ENCODE measurements around the gene PSMB5.

PSMB5 gene

DNA sequence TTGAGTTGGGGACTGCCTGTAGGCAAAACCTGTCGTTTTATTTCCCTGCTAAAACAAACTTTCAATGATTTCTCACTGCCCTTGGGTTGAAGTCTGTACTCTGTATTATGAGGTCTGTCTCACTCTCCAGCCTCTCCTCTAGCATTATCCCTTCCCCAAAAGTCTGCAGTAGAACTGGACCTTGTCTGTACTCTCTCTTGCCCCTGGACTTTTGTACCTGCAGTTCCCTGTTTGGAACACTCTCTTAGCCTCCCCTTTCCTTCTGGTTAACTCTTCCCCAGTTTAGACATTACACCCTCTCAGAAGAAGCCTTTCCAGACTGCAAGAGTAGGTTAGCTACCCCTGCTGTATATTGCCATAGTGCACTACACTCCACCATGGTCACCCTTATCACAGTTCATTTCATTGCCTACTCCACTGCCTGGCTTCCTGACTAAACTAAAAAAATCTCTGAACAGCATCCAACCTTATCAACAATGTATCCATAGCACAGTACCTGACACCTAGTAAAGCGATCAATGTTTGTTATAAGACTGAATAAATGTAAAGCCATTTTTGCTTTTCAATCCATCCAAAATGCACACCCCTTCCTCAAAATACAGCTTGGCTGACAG, 48.7 kb downstream of the PSMB5 start:
- DNase-seq = no peak

DNA sequence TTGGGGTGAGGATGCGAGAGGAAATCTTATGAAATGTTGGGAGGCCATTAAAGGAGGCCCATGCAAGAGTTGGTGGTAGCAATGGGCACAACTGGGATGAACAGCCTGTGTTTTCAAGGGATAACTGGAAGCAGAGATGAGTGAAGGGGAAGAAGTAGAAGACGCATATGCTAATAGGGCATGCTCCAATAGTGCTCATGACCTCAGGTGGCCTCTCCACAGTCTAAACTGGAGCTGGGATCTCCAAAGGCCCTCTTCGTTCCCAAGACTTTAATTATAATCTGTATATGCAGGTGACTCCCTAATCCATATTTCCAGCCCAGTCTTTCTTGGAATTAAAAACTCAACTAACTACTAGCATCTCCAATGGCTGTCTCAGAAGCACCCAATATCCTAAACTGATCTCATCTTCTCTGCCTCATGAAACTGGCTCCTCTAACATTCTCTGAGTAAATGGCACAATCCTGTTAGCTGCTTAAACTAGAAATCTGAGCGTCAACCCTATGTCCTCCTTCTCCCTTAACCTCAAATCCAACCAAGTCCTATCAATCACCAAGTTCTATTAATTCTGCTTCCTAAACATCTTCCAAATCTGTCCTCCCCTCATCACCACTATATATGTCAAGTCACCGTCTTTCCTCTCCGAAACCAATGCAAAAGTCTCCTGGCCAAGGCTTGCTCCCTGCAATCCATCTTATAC, 49.6 kb downstream of the PSMB5 start:
- no peak for DNase-seq

DNA sequence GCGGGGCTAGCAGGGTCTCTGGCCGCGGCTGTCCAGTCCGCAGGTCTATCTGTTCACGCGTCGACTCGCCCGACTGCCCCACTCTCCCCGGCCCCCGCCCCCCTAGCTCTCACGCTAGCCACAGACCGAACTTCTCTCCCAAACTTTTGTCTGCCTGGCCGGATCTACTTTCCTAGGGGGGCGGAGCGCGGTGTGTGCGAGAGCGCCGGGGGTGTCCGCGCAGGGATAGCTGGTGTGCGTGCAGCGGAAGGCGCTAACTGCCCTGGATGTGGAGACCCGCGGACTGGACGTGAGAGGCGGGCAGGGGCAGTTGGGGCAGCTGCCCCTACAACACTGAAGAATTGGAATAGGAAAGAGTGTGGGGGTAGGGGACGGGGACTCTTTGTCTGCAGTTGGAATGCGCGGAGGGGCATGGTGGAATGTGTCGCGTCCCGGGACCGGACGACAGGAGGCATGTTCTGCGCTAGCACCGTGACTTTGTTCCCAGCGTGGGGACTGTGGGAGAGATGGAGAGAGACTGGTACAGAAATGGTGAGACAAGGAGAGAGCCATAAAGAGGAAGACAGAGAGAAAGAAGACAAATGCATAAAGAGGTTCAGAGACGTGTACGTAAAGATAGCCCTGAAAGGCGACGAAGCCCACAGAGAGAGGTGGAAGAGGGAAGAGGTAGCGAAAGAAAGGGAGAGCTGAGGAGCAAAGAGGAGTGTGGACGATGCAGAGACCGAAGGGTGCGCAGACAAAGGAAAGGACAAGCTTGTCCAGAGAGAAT, 52.0 kb downstream of the PSMB5 start, which contains the start of gene AJUBA:
Gene AJUBA, minus strand, starts transcription at position 75 of the 769 bp plus-strand sequence. CDS start 285 bp downstream, outside the sequence.
- peak; percentile 8 for DNase-seq

DNA sequence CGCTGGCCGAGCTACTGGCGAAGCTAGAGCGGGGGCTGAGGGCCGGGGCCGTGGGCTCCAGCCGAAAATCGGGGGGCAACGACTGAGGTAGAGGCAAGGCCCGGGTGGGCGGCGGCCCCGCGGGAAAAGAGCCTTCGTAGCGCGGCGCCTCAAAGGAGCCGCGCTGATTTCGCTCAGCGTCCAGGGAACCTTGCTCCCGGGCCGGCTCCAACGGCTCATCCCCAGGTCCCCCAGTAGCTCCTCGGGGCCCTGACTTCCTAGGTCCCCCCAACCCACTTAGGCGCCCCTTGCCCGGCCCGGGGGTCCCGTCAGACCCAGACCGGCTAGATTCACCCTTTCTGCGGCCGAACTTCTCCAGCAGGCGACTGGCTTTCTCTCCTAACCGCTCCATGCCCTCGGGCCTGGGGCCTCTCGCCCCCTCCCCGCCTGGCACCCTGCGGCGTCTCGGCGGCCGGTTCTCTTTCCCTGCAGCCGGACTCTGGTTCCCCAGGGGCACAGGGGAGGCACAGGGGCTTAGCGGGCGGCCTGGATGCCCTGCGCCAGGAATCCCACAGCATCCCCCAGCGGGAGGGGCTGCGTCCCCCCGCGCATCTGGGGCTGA, 52.7 kb downstream of the PSMB5 start:
- no peak for DNase-seq

DNA sequence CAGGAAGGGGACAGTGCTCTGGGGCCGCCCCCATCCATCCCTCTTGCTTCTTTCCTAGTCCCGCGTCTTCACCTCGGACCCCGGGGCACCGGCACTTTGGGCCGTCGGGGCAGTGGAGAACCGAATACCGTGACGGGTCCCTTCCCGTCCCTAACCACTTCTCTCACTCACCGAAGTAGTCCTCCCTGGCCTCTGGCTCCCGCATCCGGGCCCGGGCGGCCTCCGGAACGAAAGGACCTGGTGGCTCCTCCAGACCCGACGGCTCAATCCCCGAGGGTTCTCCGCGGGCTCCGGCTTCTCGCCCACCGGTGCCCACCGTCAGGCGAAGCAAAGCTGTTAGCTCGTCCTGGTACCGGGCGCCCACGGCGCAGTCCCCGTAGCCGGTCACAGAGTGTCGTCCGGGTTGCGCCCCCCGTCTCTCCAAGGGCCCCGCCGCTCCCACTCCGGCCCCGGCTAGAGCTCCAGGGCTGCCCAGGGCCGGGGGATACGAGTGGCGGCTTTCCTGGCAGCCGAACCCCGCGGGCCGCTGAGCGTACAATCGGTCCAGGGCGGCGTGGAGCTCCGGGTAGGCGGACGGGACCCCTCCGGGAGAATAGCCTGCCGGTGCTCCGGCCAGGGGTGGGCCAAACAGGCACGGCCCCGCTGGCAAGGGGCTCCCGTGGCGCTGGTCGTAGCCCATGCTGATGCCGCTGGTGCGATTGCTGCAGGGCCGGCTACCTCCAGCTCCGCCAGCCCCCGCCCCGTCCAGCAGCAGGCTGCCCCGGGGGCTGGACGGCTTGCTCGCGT, 53.4 kb downstream of the PSMB5 start:
- no peak for DNase-seq

DNA sequence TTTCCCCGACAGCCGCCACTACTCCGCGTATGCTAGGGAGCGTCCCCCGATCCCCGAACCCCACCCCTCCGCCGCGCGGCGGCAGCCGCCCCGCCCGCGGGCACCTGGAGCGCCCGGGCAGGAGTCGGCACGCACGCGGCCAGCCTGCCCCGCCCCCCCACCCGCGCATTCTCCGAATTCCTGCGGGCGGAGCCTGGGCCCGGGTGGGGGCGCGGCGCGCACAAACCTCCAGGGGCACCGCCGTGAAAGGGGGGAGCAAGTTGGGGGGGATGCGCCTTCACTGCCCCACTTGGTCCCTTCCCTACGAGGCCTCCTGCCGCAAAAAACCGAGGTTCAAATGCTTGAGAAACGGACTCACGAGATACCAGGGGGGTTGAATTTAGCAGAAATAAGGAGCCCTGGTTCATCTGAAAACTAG, 54.0 kb downstream of the PSMB5 start:
- DNase-seq = no peak

DNA sequence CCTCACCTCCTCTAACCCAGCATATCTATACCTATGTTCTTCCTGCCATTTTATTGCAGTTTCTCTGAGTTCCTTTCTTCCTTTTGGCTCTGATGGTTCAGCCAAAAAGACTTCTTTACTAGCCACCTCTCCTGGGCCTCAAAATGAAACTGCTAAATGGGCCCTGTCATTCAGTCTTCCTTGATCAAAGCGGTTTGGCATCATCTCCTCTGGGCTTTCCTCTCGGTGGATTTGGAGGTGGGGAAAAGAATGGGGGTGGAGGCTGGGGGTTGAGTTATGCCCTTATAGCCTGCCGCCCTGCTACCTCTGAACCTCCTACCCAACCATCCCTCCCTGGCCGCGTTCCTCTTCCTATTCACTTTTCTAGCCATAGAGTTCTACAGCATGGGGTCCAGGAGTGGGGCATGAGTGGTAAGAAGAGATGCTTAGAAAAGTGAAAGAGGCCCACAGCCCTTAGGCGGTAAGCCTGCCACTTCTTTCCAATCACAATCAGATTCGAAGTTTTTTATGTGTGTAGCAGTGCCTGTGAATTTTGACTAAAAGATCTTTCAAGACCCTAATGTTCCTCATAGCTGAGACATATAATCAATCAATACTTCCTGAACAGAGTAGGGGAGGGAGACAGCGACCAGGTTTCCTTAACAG, 54.8 kb downstream of the PSMB5 start:
- no peak for DNase-seq

DNA sequence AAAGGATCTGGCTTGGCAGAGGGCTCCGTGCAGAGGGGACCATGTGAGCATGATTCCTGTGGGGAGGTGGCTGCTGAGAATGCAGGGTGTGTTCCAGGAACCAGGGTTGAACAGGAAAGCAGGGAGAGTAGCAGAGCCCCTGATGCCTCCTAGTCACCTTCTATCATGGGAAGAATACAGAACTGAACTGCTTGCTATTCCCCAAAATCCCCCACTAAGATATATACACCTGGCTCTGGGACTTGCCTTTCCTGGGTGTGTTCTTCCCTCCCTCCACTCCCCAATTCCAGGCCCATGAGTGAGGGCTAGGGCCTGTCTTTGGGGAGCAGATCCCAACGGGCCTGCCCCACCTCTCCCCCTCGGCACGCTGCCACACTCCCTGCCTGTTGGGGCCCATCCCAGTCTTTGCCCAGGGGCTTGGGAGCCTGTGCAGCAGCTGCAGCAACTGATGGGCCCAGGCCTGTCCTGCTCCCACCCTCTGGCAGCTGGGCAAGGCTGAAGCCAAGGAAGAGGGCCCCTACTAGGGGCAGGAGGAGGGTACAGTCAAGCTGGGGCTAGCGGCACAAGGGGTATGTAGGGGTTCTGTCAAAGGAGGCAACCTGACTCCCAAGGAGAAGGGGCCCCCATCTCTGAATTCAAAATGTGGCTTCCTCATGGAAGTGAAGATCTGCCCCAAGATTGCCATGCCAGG, 55.6 kb downstream of the PSMB5 start:
- no peak for DNase-seq

DNA sequence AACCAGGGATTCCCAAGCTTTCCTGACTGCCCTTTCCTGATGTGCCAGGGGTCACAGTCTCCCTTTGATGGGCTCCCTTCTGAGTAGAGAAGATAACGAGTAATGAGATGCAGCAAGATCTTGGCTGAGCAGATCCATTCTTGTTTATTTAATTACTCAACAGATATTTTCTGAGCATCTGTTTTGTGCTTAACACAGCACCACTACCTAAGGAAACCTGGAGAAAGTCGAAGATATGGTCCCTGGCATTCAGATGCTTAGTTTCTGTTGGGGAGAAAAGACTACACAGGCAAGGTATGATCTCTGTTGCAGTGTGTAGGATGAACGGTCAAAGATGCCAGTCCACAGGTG, 56.2 kb downstream of the PSMB5 start:
- DNase-seq = no peak

DNA sequence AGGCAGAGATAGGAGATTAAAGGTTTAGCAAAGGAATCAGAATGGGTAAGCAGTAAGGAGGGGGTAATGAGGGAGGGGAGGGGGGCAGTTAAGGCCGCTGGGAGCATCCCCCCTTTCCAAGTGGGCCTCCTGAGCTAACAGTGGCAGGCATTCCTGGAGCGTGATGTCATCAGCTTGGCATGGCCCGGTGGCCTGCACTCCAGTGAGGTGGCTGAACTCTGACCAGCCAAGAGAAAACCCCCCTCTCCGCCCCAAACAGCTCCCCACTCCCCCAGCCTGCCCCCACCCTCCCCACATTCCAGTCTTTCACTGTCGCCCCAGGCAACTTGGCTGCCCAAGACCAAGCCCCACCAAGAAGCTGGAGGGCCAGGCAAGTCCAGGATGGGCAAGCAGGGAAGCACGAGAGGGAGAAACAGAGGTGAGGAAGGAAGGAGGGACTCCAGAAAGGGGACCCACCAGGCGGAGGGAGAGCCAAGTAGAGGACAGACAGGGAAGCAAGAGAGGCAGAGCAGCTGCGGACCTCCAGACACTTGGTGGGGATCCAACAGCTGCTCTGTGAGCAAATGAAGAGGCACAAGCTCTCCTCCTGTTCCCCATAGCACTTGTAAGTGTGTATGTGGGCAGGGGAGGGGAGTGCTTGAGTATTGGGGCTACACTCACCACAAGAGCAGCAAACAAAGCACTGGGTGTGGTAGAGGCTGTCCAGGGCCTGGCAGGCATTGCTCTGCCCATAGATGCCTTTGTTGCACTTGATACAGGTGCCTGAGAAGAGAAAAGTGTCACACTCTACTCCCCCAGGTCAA, 56.8 kb downstream of the PSMB5 start:
- DNase-seq = no peak

DNA sequence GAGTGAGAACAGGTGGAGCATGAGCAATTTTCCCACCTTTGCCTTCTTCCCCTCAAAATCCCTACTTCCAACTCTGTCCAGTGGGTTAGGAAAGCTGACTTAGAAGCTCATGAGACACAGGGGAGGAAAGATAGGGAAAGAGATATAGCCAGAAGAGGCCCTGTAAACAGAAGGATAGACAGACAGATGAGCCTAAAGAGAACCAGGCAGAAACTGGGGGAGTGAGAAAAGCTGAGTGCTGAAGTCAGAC, 57.3 kb downstream of the PSMB5 start:
- no peak for DNase-seq

DNA sequence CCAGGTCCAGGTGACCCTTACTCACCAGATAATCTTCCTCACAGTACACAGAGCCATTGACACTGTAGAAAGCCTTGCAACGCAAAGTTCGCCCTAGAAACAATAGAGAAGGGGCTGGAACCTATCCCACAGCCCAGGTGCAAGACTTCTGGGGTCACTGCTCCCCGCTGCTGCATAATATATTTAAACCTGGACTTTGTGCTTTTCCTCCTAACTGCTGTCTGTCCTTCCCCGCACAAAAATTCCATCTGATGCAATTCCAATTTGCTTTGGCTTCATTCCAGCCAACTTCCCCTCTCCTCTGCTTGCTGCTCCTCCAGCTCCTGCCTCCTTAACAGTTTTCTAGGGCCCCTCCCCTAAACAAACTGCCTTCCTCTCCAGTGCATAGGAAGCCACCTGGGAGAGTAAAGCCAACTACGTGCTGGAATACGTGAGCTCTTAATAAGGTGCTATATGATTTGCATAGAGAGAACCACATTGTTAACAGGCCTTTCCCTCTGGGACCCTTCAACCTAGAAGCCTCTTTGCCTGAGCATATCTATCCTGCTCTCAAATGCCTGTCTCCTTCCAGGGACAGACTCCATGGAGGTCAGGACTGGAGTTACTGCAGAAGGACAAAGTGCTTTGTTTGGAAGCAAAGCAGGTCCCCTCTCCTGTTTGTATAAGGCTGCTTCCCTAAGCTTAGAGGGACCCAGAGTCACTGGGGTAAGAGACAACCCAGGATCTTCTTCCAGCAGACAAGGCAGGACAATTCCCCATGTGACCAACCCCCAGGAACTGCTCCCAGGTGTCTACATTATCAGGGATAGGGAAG, 57.9 kb downstream of the PSMB5 start:
- peak; percentile 96 for DNase-seq

All from NCI-H526 treated with DMSO at 0.1 percent for 48 hours (cell line).